ENCODE results near the gene KCNK7. TPM values are rescaled to one million over a fixed set of nuclear protein-coding genes. Genes with fewer than 3 reads are reported as not detected.

The KCNK7 gene
- total RNA-seq, 1 experiment from 2014 or later, result 1.8 TPM

- Histone ChIP-seq H3K27me3 (ENCODE audit: insufficient read depth, low read length) (no peaks in the 10 kb centered on the region; the same call in 1 of the 2 replicates), H3K18ac (ENCODE audit: insufficient read length, low read depth, low read length) (no peak overlapping the region), H3K4ac (ENCODE audit: low read depth, low read length) (no peak overlapping the region), H3K23me2 (ENCODE audit: insufficient read length, low read depth, low read length, poor library complexity, severe bottlenecking) (no peaks in the 10 kb centered on the region), H2BK120ac (ENCODE audit: low read depth, low read length, poor library complexity, severe bottlenecking) (no peak overlapping the region), H3K27ac (ENCODE audit: insufficient read length, low read depth, low read length) (no peak overlapping the region), H2BK20ac (ENCODE audit: low read depth, low read length, poor library complexity, severe bottlenecking) (no peak overlapping the region), H4K20me1 (ENCODE audit: control insufficient read depth, insufficient read depth, insufficient read length) (no peaks in the 10 kb centered on the region), H3K23ac (ENCODE audit: insufficient read length, low read depth, low read length) (no peak overlapping the region), H3K9ac (ENCODE audit: extremely low read depth, insufficient read length, low read length) (no peak overlapping the region), H2AFZ (ENCODE audit: low read length) (no peak overlapping the region), H3K4me2 (ENCODE audit: insufficient read depth, insufficient read length, low read length) (peak overlapping the region; percentile 49), H2BK12ac (ENCODE audit: insufficient read length, low read depth, low read length) (no peak overlapping the region), H4K5ac (ENCODE audit: insufficient read length, low read depth, low read length) (no peak overlapping the region), H3K79me1 (ENCODE audit: insufficient read depth, low read depth, low read length, poor library complexity, severe bottlenecking) (no peaks in the 10 kb centered on the region), H3K9me3 (ENCODE audit: control insufficient read depth, low read depth, low read length) (no peaks in the 10 kb centered on the region), H2BK15ac (ENCODE audit: low read depth, low read length) (no peak overlapping the region), H4K91ac (ENCODE audit: insufficient read length, low read depth, low read length) (no peak overlapping the region), H3K14ac (ENCODE audit: insufficient read depth, low read length) (no peak overlapping the region), H3K79me2 (ENCODE audit: insufficient read depth, low read length) (no peaks in the 10 kb centered on the region), H3K4me1 (ENCODE audit: insufficient read depth, low read length) (peaks cover 8% of the 10 kb centered on the region; the same call in 1 of the 2 replicates), H2BK5ac (ENCODE audit: insufficient read length, low read length) (no peak overlapping the region), H3T11ph (ENCODE audit: low read length) (no peak overlapping the region), H3K56ac (ENCODE audit: insufficient read length, low read depth, low read length) (no peak overlapping the region), H2AK5ac (ENCODE audit: insufficient read length, low read length) (no peak overlapping the region), H4K8ac (replicated peaks; ENCODE audit: insufficient read length, low read depth, low read length) (no peak overlapping the region)
- H3K4me1 Mint-ChIP-seq, result peaks cover 43 to 55% of the 10 kb centered on the region in 2 experiments
- DNase-seq, result peak; percentile 91
- H3K36me3 Mint-ChIP-seq (ENCODE audit: insufficient read depth in 1 of 3, low read depth in 3 of 3), result no peaks in the 10 kb centered on the region
- H3K27ac Mint-ChIP-seq, result no peak overlapping the region
- no peak for TF ChIP-seq CTCF (conservative IDR thresholded peaks at IDR 0.05)
- peak overlapping the region; percentile 42 to 58; a peak in 4 of 5 replicates for H3K4me3 Mint-ChIP-seq
- no peaks in the 10 kb centered on the region; a peak in 1 of 5 replicates for H3K9me3 Mint-ChIP-seq
- H3K27me3 Mint-ChIP-seq (ENCODE audit: low read depth), result peaks cover 66% of the 10 kb centered on the region
- no CpG with 5 or more reads among the region's 37 CpGs for WGBS (ENCODE audit: extremely low coverage, insufficient read length, low lambda C conversion rate)
Measured at GRCh38 chr11:65553301-65554001, 42.1 kb downstream of the KCNK7 start.
